Esophagus muscularis mucosa (tissue), 4 donors: Measurements from ENCODE around the gene CTDSP1.

Experiments used
- CTCF ChIP-seq, 3 experiments: fragments of 200-600 bp in 2 of 3; fragments of 450-650 bp in 1 of 3; sonication (generic) in 2 of 3; IDR thresholded peaks; one replicate each; pipeline ENCODE4 v1.5.1; 2017 to 2019; ENCODE audit warnings: antibody characterized with exemption in 3 of 3, mild to moderate bottlenecking in 2 of 3, moderate library complexity in 1 of 3
- EP300 ChIP-seq: sonication (generic); formaldehyde crosslinking; IDR thresholded peaks from one replicate; pipeline ENCODE4 v1.6.1; 2017; ENCODE audit warnings: antibody characterized with exemption
- POLR2A ChIP-seq: fragments of 450-650 bp; IDR thresholded peaks from one replicate; pipeline ENCODE4 v1.6.1; 2017; ENCODE audit warnings: antibody characterized with exemption, moderate library complexity, mild to moderate bottlenecking, low read depth
- POLR2AphosphoS5 ChIP-seq, 2 donors: sonication (generic); formaldehyde crosslinking; IDR thresholded peaks; one replicate each; pipeline ENCODE4 v1.6.1; 2017; ENCODE audit warnings: antibody characterized with exemption in 2 of 2

GRCh38 chr2:218431878-218432277 is 32.2 kb downstream of the CTDSP1 start:
- no peak for TF ChIP-seq CTCF (IDR thresholded peaks at IDR 0.05)
- TF ChIP-seq POLR2A = no peak
- TF ChIP-seq EP300 = no peak
- no peak for TF ChIP-seq POLR2AphosphoS5 (IDR thresholded peaks at IDR 0.05)
